MM.1S (cell line): ENCODE measurements around the gene SPDYE4.

Experiments used
- DNase-seq: peaks from one replicate; pipeline ENCODE4 v3.0.0-alpha.2; 2015
- H2AFZ ChIP-seq: fragments of 300-600 bp; sonication (generic); 2 replicates; pipeline ENCODE4 v1.6.0; 2016; ENCODE audit warnings: antibody characterized with exemption, low read length
- H3F3A ChIP-seq: fragments of 300-600 bp; sonication (generic); 2 replicates; pipeline ENCODE4 v1.6.1; 2016; ENCODE audit warnings: mild to moderate bottlenecking, antibody characterized with exemption, low read length, moderate library complexity, mixed read lengths; ENCODE audit not compliant: insufficient read depth
- H3K27ac ChIP-seq: fragments of 300-600 bp; sonication (generic); 2 replicates; pipeline ENCODE4 v1.5.1; 2016; ENCODE audit warnings: mild to moderate bottlenecking, low read length
- H3K27me3 ChIP-seq: fragments of 300-600 bp; sonication (generic); replicated peaks from 2 replicates; pipeline ENCODE4 v1.6.0; 2016; ENCODE audit warnings: low read length; ENCODE audit not compliant: insufficient read depth
- H3K36me3 ChIP-seq: fragments of 300-600 bp; sonication (generic); replicated peaks from 2 replicates; pipeline ENCODE4 v1.6.1; 2016; ENCODE audit warnings: mild to moderate bottlenecking, low read length, mixed read lengths; ENCODE audit not compliant: insufficient read depth
- H3K4me1 ChIP-seq: fragments of 300-600 bp; sonication (generic); 2 replicates; pipeline ENCODE4 v1.6.1; 2016; ENCODE audit warnings: low read length, mixed read lengths
- H3K4me2 ChIP-seq: fragments of 300-600 bp; sonication (generic); 2 replicates; pipeline ENCODE4 v1.6.0; 2016; ENCODE audit warnings: low read depth, low read length
- H3K4me3 ChIP-seq: fragments of 300-600 bp; sonication (generic); 2 replicates; pipeline ENCODE4 v1.5.1; 2016; ENCODE audit warnings: low read length, mixed read lengths
- H3K79me2 ChIP-seq: fragments of 300-600 bp; sonication (generic); 2 replicates; pipeline ENCODE4 v1.6.1; 2016; ENCODE audit warnings: mixed run types, low read length, mixed read lengths
- H3K9ac ChIP-seq: fragments of 300-600 bp; sonication (generic); 2 replicates; pipeline ENCODE4 v1.6.1; 2016; ENCODE audit warnings: low read length, mixed read lengths
- H3K9me2 ChIP-seq: fragments of 300-600 bp; sonication (generic); replicated peaks from 2 replicates; pipeline ENCODE4 v1.6.1; 2016; ENCODE audit warnings: mild to moderate bottlenecking, low read length, mixed read lengths; ENCODE audit not compliant: insufficient read depth
- H3K9me3 ChIP-seq: fragments of 300-600 bp; sonication (generic); replicated peaks from 2 replicates; pipeline ENCODE4 v1.6.1; 2016; ENCODE audit warnings: mild to moderate bottlenecking, low read length, mixed read lengths; ENCODE audit not compliant: insufficient read depth
- H4K20me1 ChIP-seq: fragments of 300-600 bp; sonication (generic); 2 replicates; pipeline ENCODE4 v1.6.1; 2016; ENCODE audit warnings: mild to moderate bottlenecking, low read length, moderate library complexity, mixed read lengths; ENCODE audit not compliant: insufficient read depth
- CTCF ChIP-seq: fragments of 300-600 bp; sonication (generic); IDR thresholded peaks from 2 replicates; pipeline ENCODE4 v1.5.1; 2016; ENCODE audit warnings: antibody characterized with exemption, low read length, mixed read lengths
- EZH2 ChIP-seq: fragments of 300-600 bp; sonication (generic); optimal IDR thresholded peaks from 2 replicates; pipeline ENCODE3; 2017; ENCODE audit warnings: low read depth, mild to moderate bottlenecking, antibody characterized with exemption, low read length, mixed read lengths
- EZH2phosphoT487 ChIP-seq: fragments of 300-600 bp; sonication (generic); IDR thresholded peaks from 2 replicates; pipeline ENCODE4 v1.6.1; 2018; ENCODE audit warnings: antibody characterized with exemption, low read length

The SPDYE4 gene

GRCh38 chr17:8746501-8747236 lies 11.7 kb downstream of the SPDYE4 start:
- peak overlapping the region; percentile 94 for H3K4me2 ChIP-seq
- H2AFZ ChIP-seq = peak overlapping the region; percentile 76
- H3K9me3 ChIP-seq = no peaks in the 10 kb centered on the region
- H3K4me3 ChIP-seq = peak overlapping the region; percentile 94
- H3K36me3 ChIP-seq = no peaks in the 10 kb centered on the region
- H3K9me2 ChIP-seq = no peaks in the 10 kb centered on the region
- H3K79me2 ChIP-seq = no peaks in the 10 kb centered on the region
- H4K20me1 ChIP-seq = no peaks in the 10 kb centered on the region
- 0 out of 2 replicates have a peak, but pooled peaks cover 2% of the 10 kb centered on the region for H3K4me1 ChIP-seq
- H3F3A ChIP-seq = no peaks in the 10 kb centered on the region
- TF ChIP-seq EZH2phosphoT487 = no peak
- no peak for TF ChIP-seq CTCF
- no peak for TF ChIP-seq EZH2
- no peak overlapping the region for H3K27ac ChIP-seq
- H3K9ac ChIP-seq = peak overlapping the region; percentile 3; the same call in 1 of the 2 replicates
- H3K27me3 ChIP-seq = no peaks in the 10 kb centered on the region
- no peak for DNase-seq

- H4K20me1 ChIP-seq = no peaks in the 10 kb centered on the region
- no peaks in the 10 kb centered on the region for H3K9me2 ChIP-seq
- peak overlapping the region; percentile 76 for H2AFZ ChIP-seq
- no peaks in the 10 kb centered on the region for H3K79me2 ChIP-seq
- 0 out of 2 replicates have a peak, but pooled peaks cover 2% of the 10 kb centered on the region for H3K4me1 ChIP-seq
- H3K9ac ChIP-seq = peak overlapping the region; percentile 47; the same call in 1 of the 2 replicates
- H3K36me3 ChIP-seq = no peaks in the 10 kb centered on the region
- H3K4me2 ChIP-seq = peak overlapping the region; percentile 94
- H3K9me3 ChIP-seq = no peaks in the 10 kb centered on the region
- no peak overlapping the region for H3K27ac ChIP-seq
- peak; percentile 58 for DNase-seq
- TF ChIP-seq EZH2 (no peak), EZH2phosphoT487 (no peak), CTCF (peak; percentile 86)
- no peaks in the 10 kb centered on the region for H3F3A ChIP-seq
- H3K4me3 ChIP-seq = peak overlapping the region; percentile 94
- H3K27me3 ChIP-seq = no peaks in the 10 kb centered on the region
Observed at GRCh38 chr17:8745586-8746500, 12.5 kb downstream of the SPDYE4 start.

GRCh38 chr17:8744086-8744785 lies 14.1 kb downstream of the SPDYE4 start:
- H3K4me3 ChIP-seq = no peak overlapping the region
- TF ChIP-seq CTCF = no peak
- no peak for TF ChIP-seq EZH2phosphoT487
- TF ChIP-seq EZH2 = no peak

More at GRCh38 chr17:8744086-8744785, 14.1 kb downstream of the SPDYE4 start:
- Histone ChIP-seq H3K27me3 (no peaks in the 10 kb centered on the region), H3K9me2 (no peaks in the 10 kb centered on the region), H2AFZ (0 out of 2 replicates have a peak overlapping the region, but pooled peaks have one; percentile 22), H3K4me1 (0 out of 2 replicates have a peak, but pooled peaks cover 2% of the 10 kb centered on the region), H3K4me2 (no peak overlapping the region), H3K36me3 (no peaks in the 10 kb centered on the region), H3F3A (no peaks in the 10 kb centered on the region), H3K9me3 (no peaks in the 10 kb centered on the region), H4K20me1 (no peaks in the 10 kb centered on the region), H3K79me2 (no peaks in the 10 kb centered on the region), H3K9ac (no peak overlapping the region), H3K27ac (no peak overlapping the region)
- no peak for DNase-seq
